ENCODE results near the gene SSBP4.

GRCh38 chr19:18441804-18442788 lies 22.9 kb downstream of the SSBP4 start:
- TF ChIP-seq CTCF (conservative IDR thresholded peaks at IDR 0.05; ENCODE audit: low read depth in 2 of 2) (no peak), REST (IDR thresholded peaks at IDR 0.05; ENCODE audit: unreplicated experiment) (no peak)
